ENCODE data around the gene APOA1. TPM values are rescaled to one million over a fixed set of nuclear protein-coding genes. Genes with fewer than 3 reads are reported as not detected.

APOA1 gene
- total and polyA plus RNA-seq, 2 donors (not counting 3 experiments of a cell fraction or from before 2014, with no cell fraction given) = not detected

DNA sequence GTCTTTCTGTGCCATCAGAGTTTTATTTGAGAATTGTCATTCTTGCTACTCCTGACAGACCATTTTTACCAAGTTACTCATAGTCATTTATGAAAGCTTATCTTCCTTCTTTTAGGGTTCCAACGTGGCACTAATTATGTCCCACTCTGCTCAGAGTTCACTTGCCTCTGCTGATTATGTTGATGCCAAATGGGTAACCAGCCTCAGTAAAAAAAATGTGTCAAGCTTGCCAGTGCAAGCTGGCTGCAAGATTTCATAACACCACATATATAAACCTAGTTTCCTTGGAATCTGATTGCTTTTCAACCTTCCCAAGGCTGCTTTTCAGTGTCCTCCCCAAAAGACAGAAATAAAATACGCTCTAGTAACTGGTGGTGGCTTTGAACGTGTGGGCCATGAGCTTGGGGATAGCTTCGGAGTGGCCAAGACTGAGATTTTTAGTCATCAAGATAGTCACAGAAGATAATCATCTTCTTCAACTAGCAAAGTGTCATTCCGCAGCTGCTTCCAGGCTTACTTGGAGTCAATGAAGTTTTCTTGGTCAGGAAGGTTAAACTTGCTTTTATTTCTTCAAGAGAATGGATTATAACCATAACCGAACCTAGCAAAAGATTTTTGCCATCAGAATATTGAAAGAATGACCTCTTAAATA is 29.5 kb upstream of the APOA1 start:
- no peak overlapping the region for H3K27ac ChIP-seq (ENCODE audit: insufficient read depth, low read depth, low read length)
- no peak overlapping the region for H3K4me2 ChIP-seq (ENCODE audit: insufficient read depth, low read length)
- POLR2A ChIA-PET = no interaction called here
- no peak overlapping the region for H3K9ac ChIP-seq (replicated peaks; ENCODE audit: extremely low read depth, insufficient read depth, low read length)
- H3K9me3 ChIP-seq (replicated peaks; ENCODE audit: control insufficient read depth, insufficient read depth, low read length) = no peaks in the 10 kb centered on the region
- no peak overlapping the region for H2AFZ ChIP-seq (ENCODE audit: low read depth, low read length)
- H3K27me3 ChIP-seq (ENCODE audit: control insufficient read depth in 2 of 2, insufficient read depth in 2 of 2, low read length in 2 of 2) = no peaks in the 10 kb centered on the region
- H4K20me1 ChIP-seq (replicated peaks; ENCODE audit: control insufficient read depth, extremely low read depth, insufficient read depth, low read length) = no peaks in the 10 kb centered on the region
- dilution Hi-C loops (cut with MboI; ENCODE audit: extremely low pct_ligation_motif_present, low sequenced_read_pairs) = no loop called here
- FAIRE-seq (no peak), DNase-seq (ENCODE audit: low read depth, low spot score) (no peak)
- intact Hi-C loops (cut with micrococcal nuclease) = loop anchor here (5.0 kb wide), 1 partner anchor 75 kb away; the partner anchor contains the start of gene APOA5
- TF ChIP-seq EZH2 (IDR thresholded peaks at IDR 0.05; ENCODE audit: borderline replicate concordance, low read depth, low read length, severe bottlenecking) (no peak), JUN (IDR thresholded peaks at IDR 0.05; ENCODE audit: borderline replicate concordance, insufficient read depth, insufficient read length, low read depth) (no peak), GATA2 (IDR thresholded peaks at IDR 0.05; ENCODE audit: insufficient read depth, insufficient read length, low read depth, low read length) (no peak), CTCF (IDR thresholded peaks at IDR 0.05; ENCODE audit: extremely low read depth in 1 of 2, insufficient read depth in 1 of 2, low read depth in 1 of 2, low read length in 2 of 2) (no peak), POLR2AphosphoS5 (IDR thresholded peaks at IDR 0.05; ENCODE audit: insufficient read depth, low read depth, low read length) (no peak), FOS (IDR thresholded peaks at IDR 0.05; ENCODE audit: borderline replicate concordance, insufficient read depth, low read length) (no peak), MYC (IDR thresholded peaks at IDR 0.05; ENCODE audit: low read depth, low read length) (no peak), POLR2A (IDR thresholded peaks at IDR 0.05; ENCODE audit: low read depth, low read length) (no peak)
- TF ChIP-seq, protein P1, sequence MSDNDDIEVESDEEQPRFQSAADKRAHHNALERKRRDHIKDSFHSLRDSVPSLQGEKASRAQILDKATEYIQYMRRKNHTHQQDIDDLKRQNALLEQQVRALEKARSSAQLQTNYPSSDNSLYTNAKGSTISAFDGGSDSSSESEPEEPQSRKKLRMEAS (IDR thresholded peaks at IDR 0.05; ENCODE audit: insufficient read depth, insufficient read length) = no peak
- H3K4me3 ChIP-seq (replicated peaks in 1 of 3; ENCODE audit: insufficient read depth in 1 of 3, low read depth in 1 of 3, low read length in 3 of 3) = no peak overlapping the region
- H3K79me2 ChIP-seq (ENCODE audit: control insufficient read depth, insufficient read depth, low read length) = no peaks in the 10 kb centered on the region
- no peaks in the 10 kb centered on the region for H3K9me1 ChIP-seq (replicated peaks; ENCODE audit: control insufficient read depth, extremely low read depth, insufficient read depth, low read length)
- peaks cover 4 to 9% of the 10 kb centered on the region in 2 experiments for H3K36me3 ChIP-seq (ENCODE audit: control insufficient read depth in 2 of 2, extremely low read depth in 1 of 2, insufficient read depth in 2 of 2, low read length in 2 of 2)
- peaks cover 6% of the 10 kb centered on the region for H3K4me1 ChIP-seq (ENCODE audit: control insufficient read depth, extremely low read depth, insufficient read depth, low read length)
- BruUV-seq (replicated peaks) = no TSS peak
- CTCF ChIA-PET = interaction anchor here (0.9 to 1.3 kb wide), 3 partner anchors 13 to 76 kb away, joined by 3 read pairs; partner anchors contain the start of gene APOA5

Measured in endothelial cell of umbilical vein (primary cell).